Stimulated activated CD8-positive, alpha-beta memory T cell treated with anti-CD3 and anti-CD28 coated beads, Interleukin-15, amount 100 ng/mL, for 4 hours (primary cell): ENCODE data around the gene ZNF580.

Experiments used
- DNase-seq, 2 donors: peaks; one replicate each; pipeline ENCODE4 v3.0.0-alpha.2; 2020; ENCODE audit warnings: low read depth in 2 of 2

Gene ZNF580

GRCh38 chr19:55606471-55606787 is 34.4 kb upstream of the ZNF580 start:
- DNase-seq: no peak

GRCh38 chr19:55606817-55607216 is 34.0 kb upstream of the ZNF580 start:
- no peak for DNase-seq

GRCh38 chr19:55609326-55609725 is 31.5 kb upstream of the ZNF580 start:
- no peak for DNase-seq

GRCh38 chr19:55611300-55611982 is 29.4 kb upstream of the ZNF580 start:
- DNase-seq: no peak

GRCh38 chr19:55611983-55612645 is 28.7 kb upstream of the ZNF580 start:
- DNase-seq: no peak

GRCh38 chr19:55613396-55613795 is 27.4 kb upstream of the ZNF580 start:
- no peak for DNase-seq

GRCh38 chr19:55613930-55614710 is 26.7 kb upstream of the ZNF580 start:
- no peak for DNase-seq

GRCh38 chr19:55614711-55615542 is 25.9 kb upstream of the ZNF580 start:
- no peak for DNase-seq

GRCh38 chr19:55615543-55616394 is 25.0 kb upstream of the ZNF580 start:
- no peak for DNase-seq

- DNase-seq: no peak
Measured at GRCh38 chr19:55616395-55616875, 24.4 kb upstream of the ZNF580 start.

GRCh38 chr19:55617426-55617825 is 23.4 kb upstream of the ZNF580 start:
- DNase-seq: no peak

GRCh38 chr19:55618426-55618825 is 22.4 kb upstream of the ZNF580 start:
- no peak for DNase-seq

GRCh38 chr19:55619286-55619685 is 21.5 kb upstream of the ZNF580 start:
- no peak for DNase-seq

GRCh38 chr19:55620410-55621204 is 20.2 kb upstream of the ZNF580 start:
- no peak for DNase-seq

GRCh38 chr19:55621205-55621672 is 19.6 kb upstream of the ZNF580 start:
- no peak for DNase-seq

- DNase-seq: no peak
Measured at GRCh38 chr19:55621673-55622231, 19.1 kb upstream of the ZNF580 start.

GRCh38 chr19:55622242-55622969 is 18.4 kb upstream of the ZNF580 start:
- DNase-seq: no peak

- no peak for DNase-seq
Measured at GRCh38 chr19:55623130-55623529, 17.7 kb upstream of the ZNF580 start.

- DNase-seq: no peak
Measured at GRCh38 chr19:55623561-55623960, 17.2 kb upstream of the ZNF580 start.
